ENCODE results near the gene FAAP20. TPM values are rescaled to one million over a fixed set of nuclear protein-coding genes. Genes with fewer than 3 reads are reported as not detected.

The FAAP20 gene
- total and polyA plus RNA-seq, 2 experiments from 2014 or later, result 24.9 to 117 TPM

DNA sequence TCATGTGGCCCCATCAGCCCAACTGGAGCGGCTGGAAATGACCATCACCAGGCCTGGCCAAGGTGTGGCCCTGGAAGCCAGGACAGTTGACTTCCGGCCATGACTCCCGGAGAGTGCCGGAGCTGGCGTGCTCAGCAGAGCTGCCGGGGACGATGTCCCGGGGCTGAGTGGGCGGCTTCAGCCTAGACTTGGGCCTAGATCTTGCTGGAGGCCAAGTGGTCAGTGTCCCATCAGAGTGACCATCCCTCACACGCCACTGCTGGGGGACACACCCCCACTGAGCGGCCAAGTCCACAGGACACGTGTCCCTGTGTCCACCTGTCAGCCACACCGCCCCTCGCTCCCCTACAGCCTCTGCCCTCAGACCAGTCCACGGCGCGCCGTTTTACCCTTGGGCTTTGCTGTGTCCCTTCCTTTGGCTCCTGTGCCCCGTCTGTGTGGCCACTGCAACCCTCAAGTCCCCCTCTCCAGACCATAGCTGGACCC lies 4.0 kb downstream of the FAAP20 start:
- 96% methylated on average over 18 of the region's 19 CpGs for WGBS (ENCODE audit: low lambda C conversion rate, missing lambda C conversion rate)
- H3K27ac ChIP-seq, result peak overlapping the region; percentile 99
- TF ChIP-seq EZH2phosphoT487 (IDR thresholded peaks at IDR 0.05; ENCODE audit: low read depth, severe bottlenecking, unreplicated experiment), result no peak
- TF ChIP-seq EZH2 (IDR thresholded peaks at IDR 0.05; ENCODE audit: borderline replicate concordance), result no peak
- TF ChIP-seq, protein P1, sequence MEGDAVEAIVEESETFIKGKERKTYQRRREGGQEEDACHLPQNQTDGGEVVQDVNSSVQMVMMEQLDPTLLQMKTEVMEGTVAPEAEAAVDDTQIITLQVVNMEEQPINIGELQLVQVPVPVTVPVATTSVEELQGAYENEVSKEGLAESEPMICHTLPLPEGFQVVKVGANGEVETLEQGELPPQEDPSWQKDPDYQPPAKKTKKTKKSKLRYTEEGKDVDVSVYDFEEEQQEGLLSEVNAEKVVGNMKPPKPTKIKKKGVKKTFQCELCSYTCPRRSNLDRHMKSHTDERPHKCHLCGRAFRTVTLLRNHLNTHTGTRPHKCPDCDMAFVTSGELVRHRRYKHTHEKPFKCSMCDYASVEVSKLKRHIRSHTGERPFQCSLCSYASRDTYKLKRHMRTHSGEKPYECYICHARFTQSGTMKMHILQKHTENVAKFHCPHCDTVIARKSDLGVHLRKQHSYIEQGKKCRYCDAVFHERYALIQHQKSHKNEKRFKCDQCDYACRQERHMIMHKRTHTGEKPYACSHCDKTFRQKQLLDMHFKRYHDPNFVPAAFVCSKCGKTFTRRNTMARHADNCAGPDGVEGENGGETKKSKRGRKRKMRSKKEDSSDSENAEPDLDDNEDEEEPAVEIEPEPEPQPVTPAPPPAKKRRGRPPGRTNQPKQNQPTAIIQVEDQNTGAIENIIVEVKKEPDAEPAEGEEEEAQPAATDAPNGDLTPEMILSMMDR (IDR thresholded peaks at IDR 0.05; ENCODE audit: poor library complexity), result no peak
- DNase-seq (ENCODE audit: low spot score), result no peak
- no peaks in the 10 kb centered on the region for H3K9me3 ChIP-seq (ENCODE audit: low read depth)
- H3K9me2 ChIP-seq (replicated peaks; ENCODE audit: insufficient read depth), result no peaks in the 10 kb centered on the region
- peaks cover 46% of the 10 kb centered on the region for H3K79me2 ChIP-seq
- no peak overlapping the region for H3K4me3 ChIP-seq
- H4K20me1 ChIP-seq (ENCODE audit: insufficient read depth, poor library complexity, severe bottlenecking), result no peaks in the 10 kb centered on the region
- no peak overlapping the region for H2AFZ ChIP-seq
- H3K27me3 ChIP-seq, result no peaks in the 10 kb centered on the region
- no peaks in the 10 kb centered on the region for H3K36me3 ChIP-seq (replicated peaks; ENCODE audit: insufficient read depth, low read depth)
- H3K4me1 ChIP-seq (ENCODE audit: insufficient read depth), result peaks cover 46% of the 10 kb centered on the region
- H3K4me2 ChIP-seq, result peak overlapping the region; percentile 84

DNA sequence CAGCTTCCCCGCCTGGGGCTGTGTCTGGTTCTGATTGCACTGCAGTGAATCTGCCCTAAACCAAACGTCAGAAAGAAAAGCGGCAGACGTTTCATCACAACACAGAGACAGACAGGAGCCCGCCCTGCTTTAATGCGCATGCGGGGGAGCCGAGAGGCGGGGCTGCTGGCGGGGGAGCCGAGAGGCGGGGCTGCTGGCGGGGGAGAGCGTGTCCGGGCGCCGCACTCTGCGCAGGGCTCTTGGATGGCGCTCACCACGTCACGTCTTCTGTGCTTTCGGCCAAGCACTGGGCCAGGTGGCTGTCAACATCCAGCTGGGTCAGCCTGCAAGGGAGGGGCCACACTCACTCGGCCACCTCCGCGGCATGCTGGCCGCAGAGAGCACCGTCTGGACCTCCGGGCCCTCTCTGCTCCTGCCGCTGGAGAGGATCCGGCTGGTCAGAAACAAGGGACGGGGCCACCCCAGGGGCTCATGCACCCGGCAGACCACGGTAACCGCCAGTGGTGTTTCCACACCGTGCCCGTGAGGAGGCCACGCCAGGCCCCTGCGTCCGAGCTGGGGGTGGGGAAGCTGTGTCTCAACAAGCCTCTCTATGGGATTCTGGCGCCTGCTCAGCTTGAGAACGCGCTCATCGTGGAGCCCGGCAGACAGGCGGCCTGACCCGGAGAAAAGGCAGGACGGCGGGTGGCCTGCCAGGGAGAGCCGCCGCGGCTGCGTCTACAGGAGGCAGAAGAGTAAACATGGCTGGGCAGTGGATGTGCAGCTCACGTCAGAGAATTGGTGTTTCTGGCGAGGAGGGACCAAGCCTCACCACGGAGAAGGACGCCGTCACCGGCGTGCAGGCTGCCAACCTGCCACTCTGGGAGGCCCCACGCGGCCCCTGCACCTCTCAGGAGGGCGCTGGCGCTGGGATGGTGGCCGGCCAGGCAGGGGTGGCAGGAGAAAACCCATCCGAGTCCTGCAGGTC lies 4.8 kb downstream of the FAAP20 start:
- Histone ChIP-seq H3K9me2 (replicated peaks; ENCODE audit: insufficient read depth) (no peaks in the 10 kb centered on the region), H3K4me2 (peak overlapping the region; percentile 84), H3K36me3 (replicated peaks; ENCODE audit: insufficient read depth, low read depth) (no peaks in the 10 kb centered on the region), H3K9me3 (ENCODE audit: low read depth) (no peaks in the 10 kb centered on the region), H3K4me1 (ENCODE audit: insufficient read depth) (peaks cover 42% of the 10 kb centered on the region), H2AFZ (no peak overlapping the region), H4K20me1 (ENCODE audit: insufficient read depth, poor library complexity, severe bottlenecking) (no peaks in the 10 kb centered on the region), H3K27me3 (no peaks in the 10 kb centered on the region), H3K4me3 (peak overlapping the region; percentile 33), H3K27ac (peak overlapping the region; percentile 99), H3K79me2 (peaks cover 44% of the 10 kb centered on the region)
- TF ChIP-seq, protein P1 (IDR thresholded peaks at IDR 0.05; ENCODE audit: poor library complexity), result no peak
- no peak for TF ChIP-seq EZH2phosphoT487 (IDR thresholded peaks at IDR 0.05; ENCODE audit: low read depth, severe bottlenecking, unreplicated experiment)
- TF ChIP-seq EZH2 (IDR thresholded peaks at IDR 0.05; ENCODE audit: borderline replicate concordance), result no peak
- 17% methylated on average over 64 of the region's 65 CpGs for WGBS (ENCODE audit: low lambda C conversion rate, missing lambda C conversion rate)
- peak; percentile 98 for DNase-seq (ENCODE audit: low spot score)

DNA sequence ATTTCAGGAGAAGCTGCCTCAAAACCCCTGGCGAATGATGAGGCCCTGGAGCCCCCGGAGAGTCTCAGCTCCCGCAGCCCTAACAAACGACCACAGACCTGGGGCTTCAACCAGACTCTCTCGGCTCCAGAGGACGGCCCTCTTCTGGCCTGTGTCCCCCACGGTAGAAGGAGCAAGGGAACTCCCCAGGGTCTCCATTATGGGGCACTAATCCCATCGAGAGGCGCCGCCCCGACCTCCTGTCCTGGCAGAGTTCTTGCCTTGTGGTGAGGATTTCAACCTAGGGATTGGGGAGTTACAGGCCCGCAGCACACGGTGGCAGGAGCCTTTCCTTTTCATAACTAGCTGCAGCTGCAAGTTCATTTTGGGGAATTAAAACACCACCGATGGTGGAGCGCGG lies 6.2 kb downstream of the FAAP20 start:
- Histone ChIP-seq H3K27me3 (no peaks in the 10 kb centered on the region), H3K36me3 (replicated peaks; ENCODE audit: insufficient read depth, low read depth) (no peaks in the 10 kb centered on the region), H2AFZ (no peak overlapping the region), H3K9me2 (replicated peaks; ENCODE audit: insufficient read depth) (no peaks in the 10 kb centered on the region), H3K4me3 (no peak overlapping the region), H3K4me1 (ENCODE audit: insufficient read depth) (peaks cover 35% of the 10 kb centered on the region), H3K27ac (no peak overlapping the region), H3K9me3 (ENCODE audit: low read depth) (no peaks in the 10 kb centered on the region), H3K4me2 (no peak overlapping the region), H3K79me2 (peaks cover 33% of the 10 kb centered on the region), H4K20me1 (ENCODE audit: insufficient read depth, poor library complexity, severe bottlenecking) (no peaks in the 10 kb centered on the region)
- TF ChIP-seq EZH2phosphoT487 (IDR thresholded peaks at IDR 0.05; ENCODE audit: low read depth, severe bottlenecking, unreplicated experiment) (no peak), EZH2 (IDR thresholded peaks at IDR 0.05; ENCODE audit: borderline replicate concordance) (no peak)
- TF ChIP-seq, protein P1 (IDR thresholded peaks at IDR 0.05; ENCODE audit: poor library complexity), result no peak
- 94% methylated on average over 16 of the region's 16 CpGs for WGBS (ENCODE audit: low lambda C conversion rate, missing lambda C conversion rate)
- DNase-seq (ENCODE audit: low spot score), result no peak

All from hepatocyte (in vitro differentiated cells).